HUDEP-2 (cell line): ENCODE results near the gene LDB2.

ENCODE experiments used
- DNase-seq, 76 experiments: peaks; one replicate each; lab custom pipeline; 2025; ENCODE audit not compliant: unreplicated experiment in 76 of 76; lab: John Stamatoyannopoulos, UW

The LDB2 gene

GRCh38 chr4:16608611-16609125 is 289.8 kb downstream of the LDB2 start:
- DNase-seq = no peak

DNA sequence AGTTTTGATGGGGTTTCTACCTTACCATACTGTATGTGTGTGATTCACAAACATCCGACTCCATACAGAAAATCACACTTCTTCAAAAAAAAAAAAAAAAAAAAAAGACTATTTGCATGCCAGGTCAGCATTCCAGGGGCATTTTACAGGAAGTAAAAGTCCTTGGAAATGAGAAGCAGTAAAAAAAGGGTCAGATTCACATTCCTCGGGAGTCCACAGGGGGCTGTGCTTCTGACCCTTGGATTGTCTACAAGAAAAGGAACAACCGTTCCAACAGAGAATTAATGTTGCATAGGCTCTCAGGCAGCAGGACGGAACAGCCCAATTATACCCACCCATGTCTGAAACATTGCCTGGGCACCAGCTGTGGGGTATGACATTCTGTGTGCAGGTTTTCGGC is 290.3 kb downstream of the LDB2 start:
- no peak for DNase-seq

- no peak for DNase-seq
Measured at GRCh38 chr4:16607241-16608066, 291.0 kb downstream of the LDB2 start.

- no peak for DNase-seq
Measured at GRCh38 chr4:16606691-16607090, 291.8 kb downstream of the LDB2 start.

- no peak for DNase-seq
Measured at GRCh38 chr4:16603178-16603577, 295.3 kb downstream of the LDB2 start.

GRCh38 chr4:16598597-16599206 is 299.7 kb downstream of the LDB2 start:
- DNase-seq = no peak

DNA sequence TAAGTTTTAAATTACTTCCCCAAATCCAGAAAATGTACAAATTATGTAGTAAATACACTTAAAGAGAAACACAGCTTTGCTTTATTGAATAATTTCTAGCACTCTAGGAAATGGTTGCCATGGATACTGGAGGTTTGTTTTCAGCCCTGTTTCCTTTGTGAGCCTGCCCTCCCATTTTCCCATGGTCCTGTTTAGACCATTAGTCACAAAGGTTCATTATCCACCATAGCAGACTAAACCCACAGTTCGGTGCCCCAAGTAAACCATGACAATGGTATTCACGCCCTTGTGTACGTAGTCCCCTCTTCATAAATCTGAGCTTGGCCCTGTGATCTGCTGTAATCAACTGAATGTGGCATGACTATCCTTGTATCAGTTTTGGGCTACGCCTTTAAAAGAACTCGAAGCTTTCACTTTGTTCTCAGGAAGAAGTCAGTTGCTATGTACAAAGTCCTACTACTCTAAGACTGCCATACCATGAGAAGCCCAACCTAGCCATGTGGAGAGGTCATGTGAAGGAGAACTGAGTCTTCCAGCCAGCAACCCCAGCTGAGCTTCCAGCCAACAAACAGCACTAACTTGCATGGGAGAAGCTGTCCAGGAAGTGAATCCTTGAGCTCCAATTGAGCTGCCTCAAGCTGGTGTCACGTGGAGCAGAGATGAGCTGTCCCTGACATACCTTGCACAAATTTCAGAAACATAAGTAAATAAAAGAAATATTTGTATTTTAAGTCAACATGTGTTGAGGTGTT is 300.4 kb downstream of the LDB2 start:
- DNase-seq = no peak

GRCh38 chr4:16597443-16597842 is 301.0 kb downstream of the LDB2 start:
- DNase-seq = no peak

GRCh38 chr4:16596267-16596666 is 302.2 kb downstream of the LDB2 start:
- no peak for DNase-seq

GRCh38 chr4:16594128-16594527 is 304.3 kb downstream of the LDB2 start:
- DNase-seq = no peak

DNA sequence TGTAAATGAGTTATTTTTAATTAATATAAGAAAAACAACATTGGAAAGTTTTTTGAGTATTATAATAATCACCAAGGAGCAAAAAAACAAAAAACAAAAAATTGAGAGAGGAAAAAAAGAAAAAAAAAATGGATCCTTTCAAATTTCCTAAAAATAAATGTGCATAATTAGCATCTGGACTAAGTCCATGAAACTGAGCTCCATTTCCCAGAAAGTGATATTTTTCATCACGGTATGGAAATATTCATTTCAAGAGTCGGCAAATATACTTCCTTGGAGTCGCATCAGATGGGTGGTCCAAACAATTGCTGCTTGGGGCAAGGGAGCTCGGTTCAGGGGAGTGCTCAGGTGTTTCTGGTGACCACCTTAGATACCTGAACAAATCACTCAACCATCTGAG is 305.1 kb downstream of the LDB2 start:
- no peak for DNase-seq

DNA sequence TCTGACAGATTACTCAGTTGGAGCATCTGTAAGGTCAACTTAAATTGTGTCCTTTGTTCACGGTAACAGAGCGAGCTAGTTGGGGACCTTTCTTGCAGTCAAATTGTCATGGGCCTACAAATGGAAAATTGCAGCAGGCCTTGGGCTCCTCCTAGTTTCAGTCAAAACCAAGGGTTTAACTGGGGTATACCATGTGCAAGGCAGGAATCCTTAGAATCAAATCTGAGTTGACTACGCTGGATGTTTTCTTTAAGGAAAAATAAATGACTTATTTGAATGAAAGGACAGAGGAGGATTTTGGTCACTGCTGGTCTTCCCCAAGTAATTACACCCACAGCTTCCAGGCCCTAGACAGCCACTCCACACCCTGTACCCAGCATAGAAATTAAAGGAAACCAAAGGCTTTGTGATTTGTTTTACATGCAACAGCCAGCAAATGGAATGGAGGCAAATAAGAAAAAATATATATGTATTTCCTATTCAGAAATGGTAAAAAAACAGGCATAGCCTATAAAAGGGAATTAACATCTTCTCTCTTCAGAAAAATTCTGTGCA is 307.1 kb downstream of the LDB2 start:
- DNase-seq = no peak

DNA sequence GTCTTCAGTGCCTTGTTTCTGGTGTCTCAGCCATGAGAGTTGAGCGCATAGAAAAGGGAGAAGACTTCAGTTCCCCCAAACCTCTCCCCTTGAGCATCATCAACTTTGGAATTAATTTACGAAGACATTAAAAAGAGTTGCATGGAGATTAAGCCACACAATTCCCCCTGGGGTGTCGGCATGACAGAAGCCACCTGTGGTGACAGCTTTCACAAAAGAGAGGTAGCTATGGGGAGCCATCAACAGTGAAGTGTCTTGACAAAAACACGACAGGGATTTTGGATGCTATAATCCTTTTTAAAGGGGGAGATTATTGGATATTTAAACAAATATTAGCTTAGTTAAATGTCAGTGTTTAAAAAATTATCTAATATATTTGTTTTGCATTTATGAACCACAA is 307.6 kb downstream of the LDB2 start:
- no peak for DNase-seq

DNA sequence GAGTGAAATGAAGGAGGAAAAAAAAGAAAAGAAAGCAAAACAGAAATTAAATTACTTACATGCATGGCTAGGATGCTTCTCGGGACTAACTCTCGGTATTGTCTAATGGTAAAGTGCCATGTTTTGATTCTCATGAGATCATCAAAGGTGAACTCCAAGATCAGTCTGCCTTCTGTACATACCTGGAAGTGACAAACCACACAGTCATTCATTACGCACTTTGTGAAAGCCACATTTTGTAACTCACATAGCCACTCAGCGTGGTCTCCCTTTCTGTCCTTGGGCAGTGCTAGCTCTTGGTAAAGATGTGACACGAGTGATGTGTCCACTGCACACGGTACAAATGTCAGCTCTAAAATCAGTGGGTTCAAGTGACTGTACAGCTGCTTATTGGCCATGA is 309.8 kb downstream of the LDB2 start:
- no peak for DNase-seq

DNA sequence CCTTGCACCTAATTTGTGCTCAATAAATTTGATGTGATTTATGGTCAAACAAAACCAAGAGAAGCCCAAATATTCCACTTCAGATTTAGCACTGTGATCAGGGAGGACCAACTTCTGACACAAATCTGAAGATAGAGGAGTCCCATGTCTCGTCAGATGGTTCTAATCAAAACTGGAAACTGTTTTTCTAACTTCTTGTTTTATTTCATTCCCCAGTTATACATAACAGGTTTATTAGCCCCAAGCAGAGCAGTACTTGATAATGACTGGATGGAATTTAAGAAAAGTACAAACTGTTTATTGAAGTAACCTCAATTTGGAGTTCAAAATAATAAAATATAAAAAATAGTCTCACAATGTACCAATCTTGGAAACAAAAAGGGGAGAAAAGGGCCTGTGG is 310.3 kb downstream of the LDB2 start:
- DNase-seq = no peak

GRCh38 chr4:16585053-16585452 is 313.4 kb downstream of the LDB2 start:
- DNase-seq = no peak

DNA sequence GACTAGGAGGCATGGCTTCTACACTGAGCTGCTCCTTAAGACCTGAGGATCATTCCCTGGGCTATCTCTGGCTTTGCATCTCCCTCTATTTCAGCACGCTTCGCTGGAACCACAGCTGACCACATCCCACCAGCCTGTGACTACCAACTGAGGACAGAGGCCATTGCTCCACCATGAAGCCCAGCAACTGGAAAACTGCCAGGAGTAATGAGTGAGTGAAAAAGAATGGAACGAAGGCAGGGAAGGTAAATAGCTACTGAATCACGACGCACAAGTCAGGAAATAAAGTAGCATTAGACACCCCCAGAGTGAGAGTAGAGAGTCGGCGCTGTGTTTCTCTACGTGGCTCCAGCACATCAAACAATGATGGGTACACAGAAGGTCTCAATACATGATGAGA is 314.7 kb downstream of the LDB2 start:
- no peak for DNase-seq

GRCh38 chr4:16582526-16582925 is 315.9 kb downstream of the LDB2 start:
- DNase-seq = peak in 7 of 76 experiments; percentile 0 to 12 (median 2)

GRCh38 chr4:16582036-16582435 is 316.4 kb downstream of the LDB2 start:
- no peak for DNase-seq

GRCh38 chr4:16581117-16581516 is 317.3 kb downstream of the LDB2 start:
- no peak for DNase-seq

- DNase-seq = no peak
Measured at GRCh38 chr4:16580514-16580913, 317.9 kb downstream of the LDB2 start.
